ENCODE data around the gene NT5C3B. TPM values are rescaled to one million over a fixed set of nuclear protein-coding genes. Genes with fewer than 3 reads are reported as not detected.
"Not testable (repeated sequence)": the region's sequence is repeated elsewhere in the genome, so short reads cannot be mapped to it uniquely, and the experiment has no call there.

NT5C3B gene
- total RNA-seq, 1 donor from 2014 or later: 50.1 TPM

DNA sequence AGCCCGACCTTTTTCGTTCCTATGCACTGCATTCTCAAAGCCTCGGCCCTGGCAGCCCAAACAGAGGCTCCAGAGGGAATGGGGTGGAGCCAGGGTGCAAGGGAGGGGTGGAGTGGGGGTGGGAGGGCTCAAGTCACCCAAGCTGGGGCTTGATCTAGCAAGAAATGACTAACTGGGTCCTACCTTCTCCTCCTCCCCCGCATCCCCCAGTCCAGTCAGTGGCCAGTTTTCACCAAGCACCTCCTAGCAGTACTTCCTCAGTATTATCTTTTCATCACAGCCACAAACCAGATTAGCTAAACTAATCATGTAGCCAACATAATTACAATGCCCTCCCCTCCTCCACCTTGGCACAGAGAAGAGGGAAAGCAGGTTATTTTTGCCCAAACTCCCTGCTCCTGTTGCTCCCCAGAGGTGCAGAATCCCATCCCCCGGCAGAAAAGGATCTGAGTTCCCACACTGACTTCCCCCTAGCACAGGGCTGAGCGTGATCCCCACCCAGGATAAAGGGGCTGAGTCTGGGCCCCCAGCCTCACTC is 51.8 kb downstream of the NT5C3B start:
- peak; percentile 59 for DNase-seq (ENCODE audit: low spot score)

DNA sequence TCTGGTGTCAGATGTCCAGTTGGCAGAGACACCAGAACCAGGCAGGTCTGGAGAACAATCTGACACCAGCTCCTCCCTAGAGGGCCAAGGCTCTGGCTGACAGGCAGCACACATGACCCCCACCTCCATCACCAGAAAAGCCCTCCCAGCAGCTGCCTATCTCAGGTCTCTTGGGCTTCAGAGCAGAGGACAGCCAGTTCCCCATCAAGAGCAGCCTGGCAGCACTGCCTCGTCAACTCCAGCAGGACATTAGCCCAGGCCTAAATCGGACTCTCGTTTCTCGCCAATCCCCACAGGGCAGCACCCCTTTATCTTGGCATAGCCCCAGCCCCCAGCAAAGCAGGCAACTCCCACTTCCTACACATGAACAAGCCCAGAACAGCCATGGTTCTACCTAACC is 53.9 kb downstream of the NT5C3B start:
- DNase-seq (ENCODE audit: low spot score): no peak

DNA sequence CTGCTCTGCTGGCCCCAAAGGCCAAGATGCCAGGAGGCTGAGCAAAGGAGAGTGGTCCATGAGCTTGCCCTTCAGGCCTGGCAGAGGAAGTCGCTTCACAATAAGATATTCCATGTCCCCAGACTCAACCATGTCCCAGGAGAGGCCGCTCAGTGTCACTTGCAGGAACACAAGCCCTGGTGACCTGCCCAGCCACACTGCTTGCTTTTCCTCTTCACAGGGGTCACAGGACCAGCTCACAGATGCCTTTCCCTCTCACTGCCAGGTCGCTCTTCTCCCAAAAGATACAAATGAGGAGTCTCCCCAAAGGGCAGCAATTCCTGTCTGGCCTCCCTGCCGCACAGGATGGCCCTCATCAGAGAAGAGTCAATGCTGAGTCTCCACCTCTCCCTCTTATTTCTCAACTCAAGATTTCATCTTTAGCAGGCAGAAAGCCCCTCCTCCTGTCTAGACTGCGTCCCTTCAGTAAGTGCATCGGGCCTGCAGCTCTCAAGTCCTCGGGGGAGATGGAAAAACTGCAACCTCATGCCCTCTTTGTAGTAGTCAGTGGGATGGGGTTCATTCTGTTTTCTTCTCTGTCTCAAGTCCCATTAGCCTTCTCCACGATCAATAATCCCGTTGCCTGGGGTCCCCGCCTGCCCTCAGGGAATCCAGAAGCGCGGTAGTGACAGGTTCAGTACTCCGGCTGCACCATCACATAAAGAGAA is 54.5 kb downstream of the NT5C3B start:
- no peak for DNase-seq (ENCODE audit: low spot score)

DNA sequence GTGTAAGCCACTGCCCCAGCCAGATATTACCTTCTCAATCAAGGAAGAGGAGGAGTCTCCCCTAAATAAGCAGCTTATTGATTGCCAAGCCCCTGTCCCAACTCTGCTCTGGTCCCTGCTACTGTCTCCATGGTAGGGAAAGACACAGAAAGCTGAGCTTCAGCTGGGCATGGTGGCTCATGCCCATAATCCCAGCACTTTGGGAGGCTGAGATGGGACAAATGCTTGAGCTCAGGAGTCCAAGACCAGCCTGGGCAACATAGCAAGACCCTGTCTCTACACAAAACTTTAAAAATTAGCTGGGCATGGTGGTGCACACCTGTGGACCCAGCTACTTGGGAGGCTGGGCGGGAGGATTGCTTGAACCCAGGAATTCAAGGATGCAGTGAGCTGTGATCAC is 56.1 kb downstream of the NT5C3B start:
- no peak for DNase-seq (ENCODE audit: low spot score)

DNA sequence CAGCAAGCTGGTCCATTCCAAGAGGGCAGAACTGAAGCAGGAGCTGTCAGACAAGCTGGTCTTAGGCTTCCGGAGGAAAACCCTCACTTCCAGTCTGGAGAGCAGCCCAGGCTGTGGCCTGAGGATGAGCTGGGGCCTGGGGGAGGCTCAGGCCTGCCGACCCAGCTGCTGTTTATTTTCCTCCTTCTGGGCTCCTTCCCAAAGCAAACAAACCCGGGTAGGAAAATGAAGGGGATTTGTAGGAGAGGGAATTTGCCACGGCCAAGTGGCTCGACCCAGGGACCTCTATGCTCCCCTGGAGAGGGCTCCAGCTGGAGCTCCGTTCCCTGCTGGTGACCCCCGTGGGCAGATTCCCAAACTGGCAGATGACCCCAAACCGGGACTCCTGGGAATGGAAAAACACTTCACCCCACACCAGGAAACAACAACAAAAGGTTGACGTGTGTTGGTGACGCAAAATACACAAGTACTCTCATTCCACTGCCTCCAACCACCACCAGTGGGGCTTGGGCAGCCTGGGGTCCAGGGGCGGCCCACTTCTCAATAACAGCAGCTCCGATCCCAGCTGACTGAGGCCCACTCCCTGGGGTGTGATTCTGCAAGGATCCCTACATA is 58.4 kb downstream of the NT5C3B start:
- peak; percentile 94 for DNase-seq (ENCODE audit: low spot score)

DNA sequence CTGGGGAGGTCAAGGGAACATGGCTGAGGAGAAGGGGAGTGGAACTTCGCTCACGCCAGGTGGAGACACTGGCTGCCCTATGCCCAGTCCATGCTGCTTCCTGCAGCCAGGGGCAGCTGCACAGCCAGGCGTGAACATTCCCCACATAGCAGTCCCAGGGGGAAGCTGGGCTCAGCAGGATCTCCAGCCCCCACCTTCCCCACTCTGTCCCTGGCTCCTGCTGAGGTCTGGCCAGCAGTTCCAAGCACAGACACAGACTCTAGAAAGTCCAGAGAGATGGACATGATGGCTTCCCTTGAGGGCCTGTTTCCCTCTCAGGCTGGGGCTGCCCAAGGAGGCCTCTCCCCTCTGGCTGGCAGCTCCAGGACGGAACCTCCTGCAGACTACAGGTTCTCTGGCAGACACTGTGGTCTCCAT is 58.9 kb downstream of the NT5C3B start:
- DNase-seq (ENCODE audit: low spot score): no peak

DNA sequence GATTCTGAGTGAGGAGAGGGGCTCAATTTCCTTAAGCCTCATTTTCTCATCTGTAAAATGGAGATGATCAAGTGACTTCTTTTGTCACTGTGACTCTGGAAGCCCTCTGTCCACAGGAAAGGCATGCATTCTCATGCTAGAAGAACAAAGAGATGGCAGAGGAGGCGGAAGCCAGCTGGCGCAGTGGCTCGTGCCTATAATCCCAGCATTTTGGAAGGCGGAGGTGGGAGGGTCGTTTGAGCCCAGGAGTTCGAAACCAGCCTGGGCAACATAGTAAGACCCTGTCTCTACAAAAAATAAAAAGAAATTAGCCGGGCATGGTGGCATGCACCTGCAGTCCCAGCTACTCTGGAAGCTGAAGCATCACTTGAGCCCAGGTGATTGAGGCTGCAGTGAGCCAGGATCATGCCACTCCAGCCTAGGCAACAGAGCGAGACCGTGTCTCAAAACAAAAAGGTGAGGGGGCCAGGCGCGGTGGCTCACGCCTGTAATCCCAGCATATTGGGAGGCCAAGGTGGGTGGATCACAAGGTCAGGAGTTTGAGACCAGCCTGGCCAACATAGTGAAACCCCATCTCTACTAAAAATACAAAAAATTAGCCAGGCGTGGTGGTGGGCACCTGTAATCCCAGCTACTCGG is 59.7 kb downstream of the NT5C3B start:
- DNase-seq (ENCODE audit: low spot score): not testable (repeated sequence)

DNA sequence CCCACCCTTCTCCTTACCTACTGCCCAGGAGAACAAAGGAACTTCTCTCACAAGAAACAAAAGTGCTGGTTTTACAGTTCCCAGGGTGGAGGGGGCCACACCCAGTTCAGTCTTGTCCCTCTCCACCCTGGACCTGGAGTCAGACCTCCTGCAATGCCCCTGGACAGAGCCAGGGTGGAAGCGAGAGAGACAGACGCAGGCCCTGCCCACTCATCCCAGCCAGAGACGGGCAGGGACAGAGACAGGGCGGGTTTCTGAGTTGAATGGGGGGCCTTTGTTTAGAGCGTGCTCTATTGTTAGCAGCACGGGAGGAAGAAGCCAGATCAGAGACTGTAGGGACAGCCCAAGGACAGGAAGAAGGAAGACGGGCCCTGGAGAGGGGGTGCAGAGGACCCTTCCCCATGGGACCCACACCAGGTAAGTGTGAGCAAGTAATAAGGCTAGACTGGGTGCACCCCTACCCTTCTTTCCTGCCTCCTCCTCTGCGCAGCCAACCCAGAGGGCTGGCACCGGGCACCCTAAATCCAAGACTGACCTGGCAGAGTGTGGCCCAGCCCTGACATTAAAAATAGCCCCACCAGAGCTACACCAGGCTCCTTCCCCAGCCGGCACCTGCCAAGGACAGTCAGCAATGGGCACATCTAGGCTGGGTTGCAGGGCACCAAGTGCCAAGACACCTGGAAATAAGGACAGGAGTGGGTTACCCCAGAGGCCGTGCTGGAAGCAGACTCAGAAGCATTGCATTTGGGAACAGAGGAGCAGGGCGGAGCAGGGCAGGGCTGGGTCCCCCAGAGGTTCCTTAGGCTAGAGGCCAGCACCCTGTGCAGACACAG is 60.4 kb downstream of the NT5C3B start:
- DNase-seq (ENCODE audit: low spot score): no peak

Other genes with a start within 250 kb of the NT5C3B start
- gene KRT14, start 249.3 kb downstream of the NT5C3B start, total RNA-seq (ENCODE audit: insufficient read depth, low replicate concordance): 212 TPM
- 5.5 TPM for gene KRT16, start 223.5 kb downstream of the NT5C3B start, total RNA-seq (ENCODE audit: insufficient read depth, low replicate concordance)
- 762 TPM for gene KRT17, start 211.7 kb downstream of the NT5C3B start, total RNA-seq (ENCODE audit: insufficient read depth, low replicate concordance)
- 146 TPM for gene EIF1, start 147.3 kb downstream of the NT5C3B start, total RNA-seq (ENCODE audit: insufficient read depth, low replicate concordance)
- not detected for gene GAST, start 123.9 kb downstream of the NT5C3B start, total RNA-seq (ENCODE audit: insufficient read depth, low replicate concordance)
- gene HAP1, start 101.6 kb downstream of the NT5C3B start, total RNA-seq (ENCODE audit: insufficient read depth, low replicate concordance): 0.24 TPM
- gene JUP, start 49.5 kb downstream of the NT5C3B start, total RNA-seq (ENCODE audit: insufficient read depth, low replicate concordance): 58.3 TPM
- gene P3H4, start 24.3 kb downstream of the NT5C3B start, total RNA-seq (ENCODE audit: insufficient read depth, low replicate concordance): 94.9 TPM
- 317 TPM for gene FKBP10, start 23.2 kb downstream of the NT5C3B start, total RNA-seq (ENCODE audit: insufficient read depth, low replicate concordance)
- 1.7 TPM for gene KLHL10, start 1.6 kb upstream of the NT5C3B start, total RNA-seq (ENCODE audit: insufficient read depth, low replicate concordance)
- gene KLHL11, start 29.2 kb upstream of the NT5C3B start, total RNA-seq (ENCODE audit: insufficient read depth, low replicate concordance): 31.5 TPM
- gene ACLY, start 82.7 kb upstream of the NT5C3B start, total RNA-seq (ENCODE audit: insufficient read depth, low replicate concordance): 66.2 TPM
- gene ODAD4, start 94.4 kb upstream of the NT5C3B start, total RNA-seq (ENCODE audit: insufficient read depth, low replicate concordance): not detected
- 28.6 TPM for gene CNP, start 130.6 kb upstream of the NT5C3B start, total RNA-seq (ENCODE audit: insufficient read depth, low replicate concordance)
- gene DNAJC7, start 181.2 kb upstream of the NT5C3B start, total RNA-seq (ENCODE audit: insufficient read depth, low replicate concordance): 60.9 TPM
- gene NKIRAS2, start 183.9 kb upstream of the NT5C3B start, total RNA-seq (ENCODE audit: insufficient read depth, low replicate concordance): 41.2 TPM
- 1.2 TPM for gene C17orf113, start 214.4 kb upstream of the NT5C3B start, total RNA-seq (ENCODE audit: insufficient read depth, low replicate concordance)

Data from umbilical cord (tissue), 2 donors.